GM15510 (cell line): ENCODE data around the gene EPHB2.

Source experiments
- POLR2A ChIP-seq: IDR thresholded peaks from 3 replicates; pipeline ENCODE4 v1.6.1; 2011; ENCODE audit warnings: borderline replicate concordance; ENCODE audit not compliant: insufficient read length; ENCODE audit errors: extremely low read depth

EPHB2 gene

DNA sequence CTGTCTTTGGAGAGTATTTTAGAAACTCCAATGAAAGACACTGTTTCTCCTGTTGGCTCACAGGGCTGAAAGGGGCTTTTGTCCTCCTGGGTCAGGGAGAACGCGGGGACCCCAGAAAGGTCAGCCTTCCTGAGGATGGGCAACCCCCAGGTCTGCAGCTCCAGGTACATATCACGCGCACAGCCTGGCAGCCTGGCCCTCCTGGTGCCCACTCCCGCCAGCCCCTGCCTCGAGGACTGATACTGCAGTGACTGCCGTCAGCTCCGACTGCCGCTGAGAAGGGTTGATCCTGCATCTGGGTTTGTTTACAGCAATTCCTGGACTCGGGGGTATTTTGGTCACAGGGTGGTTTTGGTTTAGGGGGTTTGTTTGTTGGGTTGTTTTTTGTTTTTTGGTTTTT is 203.5 kb downstream of the EPHB2 start:
- no peak for TF ChIP-seq POLR2A

DNA sequence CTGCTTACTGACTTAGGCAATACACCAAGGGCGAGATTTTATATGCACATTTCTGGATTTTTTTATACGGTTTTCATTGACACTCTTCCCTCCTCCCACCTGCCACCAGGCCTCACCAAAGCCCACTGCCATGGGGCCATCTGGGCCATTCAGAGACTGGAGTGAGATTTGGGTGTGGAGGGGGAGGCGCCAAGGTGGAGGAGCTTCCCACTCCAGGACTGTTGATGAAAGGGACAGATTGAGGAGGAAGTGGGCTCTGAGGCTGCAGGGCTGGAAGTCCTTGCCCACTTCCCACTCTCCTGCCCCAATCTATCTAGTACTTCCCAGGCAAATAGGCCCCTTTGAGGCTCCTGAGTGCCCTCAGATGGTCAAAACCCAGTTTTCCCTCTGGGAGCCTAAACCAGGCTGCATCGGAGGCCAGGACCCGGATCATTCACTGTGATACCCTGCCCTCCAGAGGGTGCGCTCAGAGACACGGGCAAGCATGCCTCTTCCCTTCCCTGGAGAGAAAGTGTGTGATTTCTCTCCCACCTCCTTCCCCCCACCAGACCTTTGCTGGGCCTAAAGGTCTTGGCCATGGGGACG is 204.1 kb downstream of the EPHB2 start:
- no peak for TF ChIP-seq POLR2A

DNA sequence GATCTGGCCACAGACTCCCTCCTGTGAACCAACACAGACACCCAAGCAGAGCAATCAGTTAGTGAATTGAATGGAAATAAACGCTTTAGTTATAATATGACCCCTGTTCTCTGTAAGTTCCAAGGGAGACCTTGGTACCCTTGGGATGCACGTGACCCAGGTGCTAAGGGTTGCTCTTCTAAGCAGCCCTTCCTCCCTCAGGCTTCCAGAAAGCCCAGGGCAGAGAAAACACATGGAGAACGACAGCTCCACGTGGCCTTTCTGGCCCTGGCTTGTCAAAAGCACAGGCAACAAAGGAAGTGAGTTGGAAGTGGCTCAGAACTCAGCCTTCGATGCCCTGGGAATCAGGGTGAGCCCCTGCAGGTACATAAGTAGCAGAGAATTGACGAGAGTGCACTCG is 204.6 kb downstream of the EPHB2 start:
- no peak for TF ChIP-seq POLR2A

DNA sequence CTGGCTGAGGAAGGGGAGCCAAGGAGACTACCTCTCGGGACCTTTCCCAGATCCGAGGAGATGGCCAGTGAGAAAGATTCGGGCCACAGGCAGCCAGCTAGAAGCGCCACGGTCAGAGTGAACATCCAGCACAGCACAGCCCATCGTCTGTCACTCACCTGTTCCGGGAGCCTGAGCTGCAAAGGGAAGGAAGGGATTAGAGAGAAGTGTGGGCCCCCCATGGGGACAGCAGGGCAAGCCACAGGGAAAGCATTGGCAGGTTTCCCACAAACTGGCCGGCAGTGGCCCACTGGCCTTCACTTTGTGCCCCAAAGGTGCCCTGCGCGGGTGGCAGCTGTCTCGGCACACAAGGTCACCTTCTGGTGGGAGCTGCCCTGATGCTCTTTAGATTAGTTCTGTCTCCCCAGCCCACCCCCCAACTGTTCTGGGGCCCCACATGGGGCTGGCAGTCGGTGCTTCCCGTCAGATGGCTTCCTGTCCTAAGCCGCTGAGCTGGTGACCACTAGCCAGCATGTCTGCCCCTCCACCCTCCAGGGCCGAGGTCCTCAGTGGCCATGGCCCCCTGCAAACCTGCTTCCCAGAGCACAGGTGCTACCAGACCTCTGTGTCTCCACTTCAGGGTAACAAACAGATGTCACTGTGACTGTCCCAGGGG is 205.3 kb downstream of the EPHB2 start:
- TF ChIP-seq POLR2A, result no peak

DNA sequence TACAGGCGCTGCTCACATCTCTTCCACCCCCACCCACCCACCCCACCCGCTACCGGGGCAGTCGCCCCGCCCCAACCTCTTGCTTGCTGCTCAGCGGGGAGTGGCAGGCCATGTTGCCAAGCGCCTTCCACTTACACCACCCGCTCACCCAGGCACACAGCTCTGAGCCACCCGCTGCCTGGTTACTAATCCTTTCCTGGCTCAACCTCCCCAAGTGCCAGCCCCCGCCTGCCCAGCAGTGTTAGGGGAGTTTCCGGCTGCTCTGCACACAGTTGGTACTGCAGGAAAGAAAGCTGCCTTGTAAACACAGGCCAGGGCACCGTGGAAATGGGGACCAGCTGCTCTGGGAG is 205.8 kb downstream of the EPHB2 start:
- no peak for TF ChIP-seq POLR2A

DNA sequence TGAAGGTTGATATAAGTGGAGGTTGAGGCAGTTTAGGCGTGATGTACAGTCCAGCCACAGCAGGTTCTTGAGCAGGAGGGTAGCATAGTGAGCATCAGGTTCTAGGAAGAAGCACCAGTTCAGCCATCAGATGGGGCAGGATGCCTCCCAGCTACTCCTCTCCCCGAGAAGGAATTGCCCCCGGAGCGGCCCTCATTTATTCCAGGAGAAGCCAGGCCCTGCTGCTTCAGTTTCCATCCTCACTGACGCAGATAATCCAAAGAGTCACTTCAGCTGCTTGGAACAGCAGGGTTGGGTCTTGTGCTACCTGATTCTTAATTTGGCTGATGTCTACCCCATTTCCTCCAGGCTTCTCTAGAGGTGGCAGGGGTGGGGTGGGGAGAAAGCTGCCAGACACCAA is 207.3 kb downstream of the EPHB2 start:
- no peak for TF ChIP-seq POLR2A

DNA sequence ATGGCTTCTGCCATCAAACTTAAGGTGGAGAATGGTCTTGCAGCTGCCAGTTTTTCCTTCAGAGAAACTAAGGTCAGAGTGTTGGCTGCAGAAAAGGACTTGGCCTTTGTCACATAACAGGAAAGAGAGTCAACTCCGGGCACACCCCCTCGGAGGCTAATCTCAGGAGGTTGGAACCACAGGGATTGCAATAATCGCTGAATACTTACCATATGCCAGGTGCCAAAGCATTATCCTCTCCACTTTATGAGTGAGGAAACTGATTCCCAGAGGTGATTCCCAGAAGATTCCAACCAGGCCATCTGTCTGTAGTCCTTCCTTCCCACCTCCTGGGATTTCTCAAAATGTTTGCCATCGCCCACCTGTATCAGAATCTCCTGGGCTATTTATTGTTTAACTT is 208.0 kb downstream of the EPHB2 start:
- no peak for TF ChIP-seq POLR2A

DNA sequence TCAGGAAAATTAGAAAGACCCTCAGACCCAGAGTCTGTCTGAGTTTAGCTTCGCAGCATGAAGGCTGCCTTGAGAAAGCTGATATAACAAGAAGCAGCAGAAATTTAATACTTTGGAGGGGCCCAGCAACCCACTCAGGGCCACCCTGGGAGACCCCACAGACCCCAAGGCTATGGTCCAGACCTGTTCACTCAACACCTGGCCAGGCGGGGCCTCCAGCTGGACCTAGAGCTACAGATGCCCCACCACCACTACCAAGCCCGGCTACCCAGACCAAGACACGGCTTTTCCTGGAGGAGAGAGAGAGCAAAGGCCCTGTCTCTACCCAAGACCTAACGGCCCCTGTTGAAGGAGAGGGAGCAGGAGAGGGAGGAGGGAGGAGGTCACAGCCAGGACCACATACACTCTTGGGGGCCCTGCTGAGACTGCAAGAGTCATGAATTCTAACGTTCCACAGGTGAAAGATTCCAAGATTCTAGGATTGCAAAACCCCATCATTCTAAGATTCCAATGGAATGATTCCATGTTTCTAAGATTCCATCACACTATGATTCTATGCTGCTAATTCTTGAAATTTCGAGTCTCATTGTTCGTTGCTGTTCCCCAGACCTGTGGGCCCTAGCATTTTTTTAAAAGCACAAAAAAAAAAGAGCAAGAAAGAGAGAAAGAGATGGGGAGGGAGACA is 208.8 kb downstream of the EPHB2 start:
- no peak for TF ChIP-seq POLR2A

DNA sequence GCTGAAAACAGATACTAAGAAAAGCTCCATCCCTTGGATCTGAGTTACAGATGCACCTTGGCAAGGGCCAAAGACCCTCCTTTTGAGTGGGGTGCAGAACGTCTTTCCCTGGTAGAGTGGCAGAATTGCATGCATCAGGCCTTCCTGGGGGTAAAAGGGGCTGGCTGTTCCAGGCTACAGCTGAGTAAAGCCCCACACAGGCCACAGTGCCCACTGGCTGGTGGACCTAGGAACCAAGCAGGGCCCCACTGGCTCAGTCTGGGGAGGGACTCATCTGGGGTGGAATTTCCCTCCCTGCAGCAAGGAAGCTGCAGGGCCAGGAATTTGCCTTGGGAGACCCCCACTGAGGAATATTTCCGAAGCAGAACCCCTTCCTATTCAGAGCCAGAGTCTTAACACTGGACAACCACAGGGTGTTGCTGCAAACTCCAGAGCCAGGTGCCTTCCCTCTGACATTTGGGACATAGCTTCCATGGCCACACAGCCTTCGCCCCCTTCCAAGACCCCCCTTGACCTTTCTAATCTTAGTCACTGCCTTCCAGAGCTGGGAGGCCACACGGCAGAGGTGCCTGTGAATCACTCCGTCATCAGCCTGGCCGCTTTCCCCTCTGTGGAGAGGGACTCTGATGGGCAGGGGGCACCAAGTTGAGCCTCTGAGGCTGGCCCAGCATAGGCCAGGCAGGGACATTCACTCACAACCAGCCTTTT is 209.5 kb downstream of the EPHB2 start:
- no peak for TF ChIP-seq POLR2A

DNA sequence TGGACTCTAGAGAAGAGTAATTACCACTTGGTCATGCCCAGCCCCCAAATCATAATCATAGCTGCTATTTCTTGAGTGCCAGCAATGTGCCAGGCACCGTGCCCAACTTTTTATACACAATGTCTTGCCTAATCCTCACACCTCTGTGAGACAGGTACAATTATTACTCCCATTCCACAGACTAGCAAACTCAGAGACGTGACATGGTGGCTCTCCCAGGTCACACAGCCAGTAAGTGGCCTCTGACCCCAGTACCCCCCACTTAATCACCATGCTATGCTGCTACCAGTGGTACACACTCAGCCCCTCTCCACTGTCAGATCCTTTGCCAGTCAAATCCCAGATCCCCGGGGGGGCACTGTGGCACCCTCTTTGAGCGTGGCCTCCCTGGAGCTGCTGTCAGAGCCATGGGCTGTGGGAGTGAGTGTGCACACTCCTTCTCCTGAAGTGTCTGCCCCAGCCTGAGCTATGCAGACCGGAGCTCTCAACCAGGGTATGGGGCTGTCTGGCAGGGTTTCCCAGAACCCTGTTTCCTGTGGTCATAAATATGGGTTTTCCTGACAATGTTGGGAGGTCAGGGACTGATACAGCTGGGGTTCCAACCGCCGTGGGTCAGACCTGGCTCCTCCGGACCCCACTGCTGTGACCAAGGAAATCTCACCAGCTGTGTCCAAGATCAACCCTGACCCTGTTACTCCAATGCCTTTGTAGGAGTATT is 210.3 kb downstream of the EPHB2 start:
- TF ChIP-seq POLR2A, result no peak

DNA sequence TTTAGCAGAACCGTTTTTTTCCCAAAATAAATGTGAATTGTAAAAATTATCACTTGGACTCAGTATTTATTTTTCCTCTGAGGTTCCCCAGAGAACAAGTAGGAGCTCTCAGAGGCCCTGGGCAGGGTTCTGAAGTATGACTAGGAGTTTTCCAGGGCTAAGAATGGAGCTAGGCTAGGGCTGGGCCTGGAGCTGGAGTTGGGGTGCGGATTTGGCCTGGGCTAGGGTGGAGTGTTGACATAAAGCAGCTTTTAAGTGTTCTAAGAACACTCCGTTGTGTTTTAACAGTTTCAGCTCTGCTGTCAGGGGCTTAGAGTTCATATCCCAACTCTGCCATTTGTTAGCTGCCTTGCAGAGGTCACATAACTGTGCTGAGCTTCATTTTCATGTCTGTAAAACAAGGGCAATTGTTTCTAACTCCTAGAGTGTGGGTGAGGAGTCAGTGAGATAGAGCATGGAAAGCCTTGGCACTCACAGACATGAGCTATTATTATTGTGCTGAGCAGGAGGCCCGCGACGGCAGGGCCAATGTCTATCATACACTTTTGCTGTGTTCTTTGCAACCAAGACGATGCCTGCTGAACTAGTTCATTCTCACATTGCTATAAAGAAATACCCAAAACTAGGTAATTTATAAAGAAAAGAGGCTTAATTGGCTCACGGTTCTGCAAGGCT is 210.9 kb downstream of the EPHB2 start:
- no peak for TF ChIP-seq POLR2A

DNA sequence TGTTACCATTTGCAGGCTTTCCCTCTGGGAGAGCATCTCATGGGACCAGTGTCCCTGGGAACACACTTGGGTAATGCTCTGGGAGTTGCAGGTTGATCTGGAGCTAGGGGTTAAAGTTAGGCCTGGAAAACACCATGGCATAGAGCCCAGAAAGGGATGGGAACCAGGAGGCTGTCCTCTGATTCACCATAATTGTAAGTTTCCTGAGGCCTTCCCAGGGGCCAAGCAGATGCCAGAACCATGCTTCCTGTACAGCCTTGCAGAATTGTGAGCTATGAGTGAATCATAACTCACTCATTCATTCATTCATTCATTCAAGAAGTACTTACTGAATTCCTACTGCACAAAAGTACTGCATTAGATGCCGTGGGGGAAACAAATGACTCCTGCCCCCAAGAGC is 212.0 kb downstream of the EPHB2 start:
- no peak for TF ChIP-seq POLR2A

DNA sequence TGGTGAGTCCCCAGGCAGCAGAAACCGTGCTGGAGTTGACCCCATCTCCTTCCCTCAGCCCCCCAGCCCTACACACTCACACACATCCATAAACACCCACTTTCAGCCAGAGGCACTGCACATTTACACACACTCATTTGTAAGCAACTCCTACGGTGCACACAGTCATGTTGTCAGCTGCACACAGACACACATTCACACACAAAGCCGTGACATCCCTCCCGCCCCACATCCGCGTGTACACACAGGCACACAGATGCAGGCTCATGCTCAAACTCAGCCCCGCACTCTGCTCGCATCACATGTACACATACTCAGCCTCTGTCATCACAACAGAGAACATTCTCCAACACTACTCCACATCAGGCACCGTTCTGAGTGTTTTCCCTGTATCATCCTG is 214.5 kb downstream of the EPHB2 start:
- TF ChIP-seq POLR2A, result no peak

DNA sequence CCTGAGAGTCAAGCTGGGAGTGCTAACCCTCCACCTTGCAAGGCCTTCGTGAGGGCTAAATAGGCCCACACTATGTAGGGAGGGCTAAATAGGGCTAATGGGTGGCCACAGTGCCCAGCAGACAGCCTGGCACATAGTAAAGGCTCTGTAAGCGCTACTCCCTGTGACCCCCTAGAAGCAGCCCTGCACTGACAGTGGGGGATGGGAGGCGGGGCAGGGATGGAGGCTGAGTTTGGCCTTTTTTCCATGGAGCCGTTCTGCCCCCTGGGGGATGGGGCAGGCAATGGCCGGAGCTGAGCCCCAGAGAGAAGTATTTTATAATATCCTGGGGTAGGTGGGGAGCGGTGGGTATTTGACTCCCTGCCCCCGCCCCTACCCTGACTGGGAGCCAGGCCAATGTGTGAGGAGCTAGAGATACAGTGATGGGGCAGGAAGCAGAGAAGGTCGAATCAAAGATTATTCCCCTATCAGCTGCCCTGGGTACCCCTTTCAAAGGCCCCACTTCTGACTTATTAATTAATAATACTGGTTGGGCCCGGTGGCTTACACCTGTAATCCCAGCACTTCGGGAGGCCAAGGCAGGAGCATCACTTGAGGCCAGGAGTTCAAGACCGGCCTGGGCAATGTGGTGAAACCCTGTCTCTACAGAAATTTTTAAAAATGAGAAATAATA is 219.7 kb downstream of the EPHB2 start:
- TF ChIP-seq POLR2A, result no peak
